K562 (cell line): Measurements from ENCODE around the gene POLR2H. TPM values are rescaled to one million over a fixed set of nuclear protein-coding genes. Genes with fewer than 3 reads are reported as not detected.
A peak's percentile ranks its signal among the peaks of the same experiment; 100 is the strongest.

Experiments used
- BRCA1 ChIP-seq, 2 experiments: fragments of 450-650 bp in 1 of 2; sonication (generic) in 1 of 2; formaldehyde crosslinking in 1 of 2; IDR thresholded peaks; 2 replicates each; pipeline versions ENCODE4 v1.5.0 to v1.6.1; 2017 to 2020; ENCODE audit warnings: mild to moderate bottlenecking in 1 of 2, missing genetic modification reagents in 1 of 2
- CBX2 ChIP-seq: fragments of 200-600 bp; sonication (generic); IDR thresholded peaks from one replicate; pipeline ENCODE4 v1.6.1; 2012; ENCODE audit warnings: mild to moderate bottlenecking, low read length, inconsistent platforms; ENCODE audit not compliant: insufficient read depth, poor library complexity, severe bottlenecking
- CEBPG ChIP-seq, 3 experiments: fragments of 200-800 bp in 1 of 3; sonication (Bioruptor generic) in 1 of 3; sonication (generic) in 1 of 3; formaldehyde crosslinking in 1 of 3; IDR thresholded peaks in 2 of 3; conservative IDR thresholded peaks in 1 of 3; 2 replicates each; pipeline versions ENCODE4 v1.6.1 to v1.8.0; 2016 to 2022; ENCODE audit warnings: missing compliant biosample characterization in 2 of 3, missing genetic modification characterization in 2 of 3, mild to moderate bottlenecking in 1 of 3, missing genetic modification reagents in 1 of 3
- NR2C1 ChIP-seq, 2 experiments: fragments of 450-650 bp; IDR thresholded peaks; 2 replicates each; pipeline ENCODE4 v1.6.1; 2017; ENCODE audit warnings: mild to moderate bottlenecking in 2 of 2, antibody characterized with exemption in 1 of 2, inconsistent platforms in 1 of 2, missing compliant biosample characterization in 1 of 2, missing genetic modification characterization in 1 of 2
- SMC3 ChIP-seq: conservative IDR thresholded peaks from 2 replicates; pipeline ENCODE4 v1.6.1; 2011; ENCODE audit warnings: low read depth, low read length, improper control_type of control experiment; ENCODE audit not compliant: insufficient read depth
- TCF15 ChIP-seq: fragments of 250-450 bp; sonication (Bioruptor Pico); IDR thresholded peaks from 2 replicates; pipeline ENCODE4 v1.8.0; 2022; ENCODE audit warnings: moderate library complexity, mild to moderate bottlenecking, inconsistent platforms
- XRCC5 ChIP-seq: fragments of 200-400 bp; formaldehyde crosslinking; IDR thresholded peaks from 2 replicates; pipeline ENCODE4 v1.6.1; 2017; ENCODE audit warnings: low read depth, mild to moderate bottlenecking, low read length
- ZNF75A ChIP-seq: fragments of 450-650 bp; formaldehyde crosslinking; IDR thresholded peaks from 2 replicates; pipeline ENCODE4 v1.4.0; 2020; ENCODE audit warnings: mild to moderate bottlenecking
- polyA plus RNA-seq, 8 experiments: library from polyadenylated mRNA; depleted of rRNA in 4 of 8; stranded (reverse) in 5 of 8; unstranded in 3 of 8; fragments of >200 nt; fragmentation: Nextera tagmentation in 2 of 8; fragmentation: Illumina TruSeq in 1 of 8; extraction: Ambion mirVana in 2 of 8; extraction: Trizol in 1 of 8; gene quantifications; 2 replicates each; pipeline versions ENCODE4 v1.2.1 to v1.2.3, GENCODE V29; 2011 to 2014; ENCODE audit warnings: inconsistent platforms in 1 of 8, missing spikeins in 1 of 8
- total RNA-seq, 7 experiments: library from RNA; depleted of rRNA in 6 of 7; stranded (reverse); fragments of >200 nt in 6 of 7; fragmentation: Illumina TruSeq in 2 of 7; extraction: Trizol in 2 of 7; gene quantifications; 2 replicates each; pipeline versions ENCODE4 v1.2.1 to v1.2.3, GENCODE V29; 2011 to 2021; ENCODE audit warnings: low replicate concordance in 1 of 7
- TF ChIP-seq, protein P1 (sequence below): sonication (generic); formaldehyde crosslinking; IDR thresholded peaks from 2 replicates; pipeline ENCODE4 v1.9.0; 2022; ENCODE audit warnings: mild to moderate bottlenecking, missing genetic modification reagents
- TF ChIP-seq, protein P2 (sequence below): fragments of 200-800 bp; sonication (Bioruptor generic); IDR thresholded peaks from 2 replicates; pipeline ENCODE4 v1.6.1; 2017; ENCODE audit warnings: missing genetic modification characterization, missing compliant biosample characterization
- TF ChIP-seq, protein P3 (sequence below): fragments of 450-650 bp; IDR thresholded peaks from 2 replicates; pipeline ENCODE4 v1.6.1; 2017; ENCODE audit warnings: antibody characterized with exemption

The POLR2H gene
- total and polyA plus RNA-seq, 9 of the 15 experiments (the other 6 are each of a cell fraction or from before 2014, with no cell fraction given) = 128 to 512 (median 220) TPM

DNA sequence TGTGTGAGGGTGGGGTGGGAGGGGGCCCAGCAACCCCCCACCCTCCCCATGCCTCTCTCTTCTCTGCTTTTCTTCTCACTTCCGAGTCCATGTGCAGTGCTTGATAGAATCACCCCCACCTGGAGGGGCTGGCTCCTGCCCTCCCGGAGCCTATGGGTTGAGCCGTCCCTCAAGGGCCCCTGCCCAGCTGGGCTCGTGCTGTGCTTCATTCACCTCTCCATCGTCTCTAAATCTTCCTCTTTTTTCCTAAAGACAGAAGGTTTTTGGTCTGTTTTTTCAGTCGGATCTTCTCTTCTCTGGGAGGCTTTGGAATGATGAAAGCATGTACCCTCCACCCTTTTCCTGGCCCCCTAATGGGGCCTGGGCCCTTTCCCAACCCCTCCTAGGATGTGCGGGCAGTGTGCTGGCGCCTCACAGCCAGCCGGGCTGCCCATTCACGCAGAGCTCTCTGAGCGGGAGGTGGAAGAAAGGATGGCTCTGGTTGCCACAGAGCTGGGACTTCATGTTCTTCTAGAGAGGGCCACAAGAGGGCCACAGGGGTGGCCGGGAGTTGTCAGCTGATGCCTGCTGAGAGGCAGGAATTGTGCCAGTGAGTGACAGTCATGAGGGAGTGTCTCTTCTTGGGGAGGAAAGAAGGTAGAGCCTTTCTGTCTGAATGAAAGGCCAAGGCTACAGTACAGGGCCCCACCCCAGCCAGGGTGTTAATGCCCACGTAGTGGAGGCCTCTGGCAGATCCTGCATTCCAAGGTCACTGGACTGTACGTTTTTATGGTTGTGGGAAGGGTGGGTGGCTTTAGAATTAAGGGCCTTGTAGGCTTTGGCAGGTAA is 16.0 kb upstream of the POLR2H start (continued):
- TF ChIP-seq, protein P1, sequence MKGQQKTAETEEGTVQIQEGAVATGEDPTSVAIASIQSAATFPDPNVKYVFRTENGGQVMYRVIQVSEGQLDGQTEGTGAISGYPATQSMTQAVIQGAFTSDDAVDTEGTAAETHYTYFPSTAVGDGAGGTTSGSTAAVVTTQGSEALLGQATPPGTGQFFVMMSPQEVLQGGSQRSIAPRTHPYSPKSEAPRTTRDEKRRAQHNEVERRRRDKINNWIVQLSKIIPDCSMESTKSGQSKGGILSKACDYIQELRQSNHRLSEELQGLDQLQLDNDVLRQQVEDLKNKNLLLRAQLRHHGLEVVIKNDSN = peak; percentile 86
- TF ChIP-seq NR2C1 (IDR thresholded peaks at IDR 0.05) (no peak), NR2C1 (tag; IDR thresholded peaks at IDR 0.05) (no peak), XRCC5 (no peak), CEBPG (CRISPR knock-in tag; IDR thresholded peaks at IDR 0.05) (no peak), CEBPG (tag; conservative IDR thresholded peaks at IDR 0.05 in 1 of 2, IDR thresholded peaks at IDR 0.05 in 1 of 2) (0 out of 4 replicates have a peak, but pooled peaks of 1 of the 2 experiments have one; percentile 11), ZNF75A (no peak), SMC3 (peak; percentile 54; the same call in 1 of the 2 replicates), BRCA1 (IDR thresholded peaks at IDR 0.05) (no peak), BRCA1 (CRISPR knock-in tag; IDR thresholded peaks at IDR 0.05) (no peak), CBX2 (no peak), TCF15 (CRISPR knock-in tag) (no peak)
- TF ChIP-seq, protein P2, sequence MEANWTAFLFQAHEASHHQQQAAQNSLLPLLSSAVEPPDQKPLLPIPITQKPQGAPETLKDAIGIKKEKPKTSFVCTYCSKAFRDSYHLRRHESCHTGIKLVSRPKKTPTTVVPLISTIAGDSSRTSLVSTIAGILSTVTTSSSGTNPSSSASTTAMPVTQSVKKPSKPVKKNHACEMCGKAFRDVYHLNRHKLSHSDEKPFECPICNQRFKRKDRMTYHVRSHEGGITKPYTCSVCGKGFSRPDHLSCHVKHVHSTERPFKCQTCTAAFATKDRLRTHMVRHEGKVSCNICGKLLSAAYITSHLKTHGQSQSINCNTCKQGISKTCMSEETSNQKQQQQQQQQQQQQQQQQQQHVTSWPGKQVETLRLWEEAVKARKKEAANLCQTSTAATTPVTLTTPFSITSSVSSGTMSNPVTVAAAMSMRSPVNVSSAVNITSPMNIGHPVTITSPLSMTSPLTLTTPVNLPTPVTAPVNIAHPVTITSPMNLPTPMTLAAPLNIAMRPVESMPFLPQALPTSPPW (CRISPR knock-in tag) = peak; percentile 43; the same call in 1 of the 2 replicates
- TF ChIP-seq, protein P3, sequence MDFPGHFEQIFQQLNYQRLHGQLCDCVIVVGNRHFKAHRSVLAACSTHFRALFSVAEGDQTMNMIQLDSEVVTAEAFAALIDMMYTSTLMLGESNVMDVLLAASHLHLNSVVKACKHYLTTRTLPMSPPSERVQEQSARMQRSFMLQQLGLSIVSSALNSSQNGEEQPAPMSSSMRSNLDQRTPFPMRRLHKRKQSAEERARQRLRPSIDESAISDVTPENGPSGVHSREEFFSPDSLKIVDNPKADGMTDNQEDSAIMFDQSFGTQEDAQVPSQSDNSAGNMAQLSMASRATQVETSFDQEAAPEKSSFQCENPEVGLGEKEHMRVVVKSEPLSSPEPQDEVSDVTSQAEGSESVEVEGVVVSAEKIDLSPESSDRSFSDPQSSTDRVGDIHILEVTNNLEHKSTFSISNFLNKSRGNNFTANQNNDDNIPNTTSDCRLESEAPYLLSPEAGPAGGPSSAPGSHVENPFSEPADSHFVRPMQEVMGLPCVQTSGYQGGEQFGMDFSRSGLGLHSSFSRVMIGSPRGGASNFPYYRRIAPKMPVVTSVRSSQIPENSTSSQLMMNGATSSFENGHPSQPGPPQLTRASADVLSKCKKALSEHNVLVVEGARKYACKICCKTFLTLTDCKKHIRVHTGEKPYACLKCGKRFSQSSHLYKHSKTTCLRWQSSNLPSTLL = no peak
